Measurements from ENCODE around the gene KCTD20. TPM values are rescaled to one million over a fixed set of nuclear protein-coding genes. Genes with fewer than 3 reads are reported as not detected.

Gene KCTD20
- total RNA-seq, 1 experiment from 2014 or later: 41.6 TPM

DNA sequence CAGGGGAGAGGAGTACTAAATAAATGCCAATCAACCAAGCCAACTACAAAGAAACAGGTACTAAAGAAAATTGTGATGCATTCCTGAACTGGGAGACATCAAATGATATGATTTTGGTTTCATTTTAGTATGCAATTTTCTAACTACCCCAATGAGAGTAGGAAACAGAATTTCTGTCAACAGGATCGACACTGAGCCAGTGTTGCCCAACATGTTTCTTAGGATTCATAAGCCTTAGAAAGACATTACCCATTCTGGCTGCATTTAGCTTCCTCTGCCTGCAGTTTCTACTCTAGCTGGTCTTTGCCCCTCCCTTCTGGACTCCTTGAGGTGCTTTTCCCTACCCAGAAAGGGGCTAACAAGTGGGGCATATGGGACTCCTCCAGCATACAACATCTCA, 49.8 kb downstream of the KCTD20 start:
- no peak overlapping the region for H3K27ac ChIP-seq (ENCODE audit: low read length)
- in situ Hi-C loops (cut with HindIII; ENCODE audit: low pct_unique_long_range_greater_than_20kb, low sequenced_read_pairs): no loop called here
- no peak overlapping the region for H3K4me3 ChIP-seq (ENCODE audit: low read depth in 2 of 2, low read length in 2 of 2)
- H3K27me3 ChIP-seq (ENCODE audit: control insufficient read depth, insufficient read depth, low read length): no peaks in the 10 kb centered on the region
- intact Hi-C loops (cut with micrococcal nuclease; ENCODE audit: unreplicated experiment): no loop called here
- ChIA-PET POLR2A (no interaction called here), CTCF (no interaction called here)
- no peak for DNase-seq (ENCODE audit: low read depth, low spot score)
- H3K4me1 ChIP-seq (ENCODE audit: control insufficient read depth, insufficient read depth, low read length): no peaks in the 10 kb centered on the region
- H3K9me3 ChIP-seq (ENCODE audit: control insufficient read depth, insufficient read depth, low read depth, low read length): no peaks in the 10 kb centered on the region
- TF ChIP-seq TCF7L2 (IDR thresholded peaks at IDR 0.05; ENCODE audit: low read depth, low read length) (no peak), SIN3A (IDR thresholded peaks at IDR 0.05; ENCODE audit: borderline replicate concordance, insufficient read depth, low read depth, low read length) (no peak)
- TF ChIP-seq, protein P1, sequence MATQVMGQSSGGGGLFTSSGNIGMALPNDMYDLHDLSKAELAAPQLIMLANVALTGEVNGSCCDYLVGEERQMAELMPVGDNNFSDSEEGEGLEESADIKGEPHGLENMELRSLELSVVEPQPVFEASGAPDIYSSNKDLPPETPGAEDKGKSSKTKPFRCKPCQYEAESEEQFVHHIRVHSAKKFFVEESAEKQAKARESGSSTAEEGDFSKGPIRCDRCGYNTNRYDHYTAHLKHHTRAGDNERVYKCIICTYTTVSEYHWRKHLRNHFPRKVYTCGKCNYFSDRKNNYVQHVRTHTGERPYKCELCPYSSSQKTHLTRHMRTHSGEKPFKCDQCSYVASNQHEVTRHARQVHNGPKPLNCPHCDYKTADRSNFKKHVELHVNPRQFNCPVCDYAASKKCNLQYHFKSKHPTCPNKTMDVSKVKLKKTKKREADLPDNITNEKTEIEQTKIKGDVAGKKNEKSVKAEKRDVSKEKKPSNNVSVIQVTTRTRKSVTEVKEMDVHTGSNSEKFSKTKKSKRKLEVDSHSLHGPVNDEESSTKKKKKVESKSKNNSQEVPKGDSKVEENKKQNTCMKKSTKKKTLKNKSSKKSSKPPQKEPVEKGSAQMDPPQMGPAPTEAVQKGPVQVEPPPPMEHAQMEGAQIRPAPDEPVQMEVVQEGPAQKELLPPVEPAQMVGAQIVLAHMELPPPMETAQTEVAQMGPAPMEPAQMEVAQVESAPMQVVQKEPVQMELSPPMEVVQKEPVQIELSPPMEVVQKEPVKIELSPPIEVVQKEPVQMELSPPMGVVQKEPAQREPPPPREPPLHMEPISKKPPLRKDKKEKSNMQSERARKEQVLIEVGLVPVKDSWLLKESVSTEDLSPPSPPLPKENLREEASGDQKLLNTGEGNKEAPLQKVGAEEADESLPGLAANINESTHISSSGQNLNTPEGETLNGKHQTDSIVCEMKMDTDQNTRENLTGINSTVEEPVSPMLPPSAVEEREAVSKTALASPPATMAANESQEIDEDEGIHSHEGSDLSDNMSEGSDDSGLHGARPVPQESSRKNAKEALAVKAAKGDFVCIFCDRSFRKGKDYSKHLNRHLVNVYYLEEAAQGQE (IDR thresholded peaks at IDR 0.05; ENCODE audit: insufficient read depth in 1 of 2, low read depth in 2 of 2, low read length in 1 of 2): no peak
- no peak; the same call in 1 of the 2 replicates for ATAC-seq
- no peaks in the 10 kb centered on the region; the same call in 1 of the 2 replicates for H3K36me3 ChIP-seq (ENCODE audit: control insufficient read depth, insufficient read depth, low read length)
- no TSS peak for BruUV-seq (replicated peaks)

DNA sequence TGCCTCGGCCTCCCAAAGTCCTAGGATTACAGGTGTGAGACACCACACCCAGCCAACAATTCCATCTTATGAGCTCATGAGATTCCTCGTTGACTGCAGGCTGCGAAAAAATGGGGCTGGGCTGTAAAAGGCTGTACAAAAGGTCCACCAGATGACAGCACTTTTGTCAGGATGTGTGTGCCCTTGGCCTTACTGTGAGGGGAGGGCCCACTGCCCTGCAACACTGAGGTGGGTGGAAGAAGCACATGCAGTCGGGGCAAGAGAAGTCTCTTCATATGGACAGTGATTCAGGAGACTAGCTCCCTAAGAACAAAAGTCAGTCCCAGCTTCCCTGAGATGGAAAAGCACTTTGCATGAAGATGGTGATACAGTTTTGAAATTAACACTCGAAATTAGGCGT, 50.5 kb downstream of the KCTD20 start:
- DNase-seq (ENCODE audit: low read depth, low spot score) (no peak), ATAC-seq (no peak)
- Histone ChIP-seq H3K27ac (ENCODE audit: low read length) (no peak overlapping the region), H3K27me3 (ENCODE audit: control insufficient read depth, insufficient read depth, low read length) (no peaks in the 10 kb centered on the region), H3K4me3 (ENCODE audit: low read depth in 2 of 2, low read length in 2 of 2) (no peak overlapping the region), H3K9me3 (ENCODE audit: control insufficient read depth, insufficient read depth, low read depth, low read length) (no peaks in the 10 kb centered on the region), H3K36me3 (ENCODE audit: control insufficient read depth, insufficient read depth, low read length) (no peaks in the 10 kb centered on the region; the same call in 1 of the 2 replicates), H3K4me1 (ENCODE audit: control insufficient read depth, insufficient read depth, low read length) (no peaks in the 10 kb centered on the region)
- ChIA-PET POLR2A (no interaction called here), CTCF (no interaction called here)
- intact Hi-C loops (cut with micrococcal nuclease; ENCODE audit: unreplicated experiment) (no loop called here), in situ Hi-C loops (cut with HindIII; ENCODE audit: low pct_unique_long_range_greater_than_20kb, low sequenced_read_pairs) (no loop called here)
- TF ChIP-seq, protein P2, sequence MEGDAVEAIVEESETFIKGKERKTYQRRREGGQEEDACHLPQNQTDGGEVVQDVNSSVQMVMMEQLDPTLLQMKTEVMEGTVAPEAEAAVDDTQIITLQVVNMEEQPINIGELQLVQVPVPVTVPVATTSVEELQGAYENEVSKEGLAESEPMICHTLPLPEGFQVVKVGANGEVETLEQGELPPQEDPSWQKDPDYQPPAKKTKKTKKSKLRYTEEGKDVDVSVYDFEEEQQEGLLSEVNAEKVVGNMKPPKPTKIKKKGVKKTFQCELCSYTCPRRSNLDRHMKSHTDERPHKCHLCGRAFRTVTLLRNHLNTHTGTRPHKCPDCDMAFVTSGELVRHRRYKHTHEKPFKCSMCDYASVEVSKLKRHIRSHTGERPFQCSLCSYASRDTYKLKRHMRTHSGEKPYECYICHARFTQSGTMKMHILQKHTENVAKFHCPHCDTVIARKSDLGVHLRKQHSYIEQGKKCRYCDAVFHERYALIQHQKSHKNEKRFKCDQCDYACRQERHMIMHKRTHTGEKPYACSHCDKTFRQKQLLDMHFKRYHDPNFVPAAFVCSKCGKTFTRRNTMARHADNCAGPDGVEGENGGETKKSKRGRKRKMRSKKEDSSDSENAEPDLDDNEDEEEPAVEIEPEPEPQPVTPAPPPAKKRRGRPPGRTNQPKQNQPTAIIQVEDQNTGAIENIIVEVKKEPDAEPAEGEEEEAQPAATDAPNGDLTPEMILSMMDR (IDR thresholded peaks at IDR 0.05): no peak
- TF ChIP-seq POLR2AphosphoS5 (IDR thresholded peaks at IDR 0.05; ENCODE audit: low read depth, low read length): no peak
- TF ChIP-seq SIN3A (IDR thresholded peaks at IDR 0.05; ENCODE audit: borderline replicate concordance, insufficient read depth, low read depth, low read length): no peak
- no peak for TF ChIP-seq TCF7L2 (IDR thresholded peaks at IDR 0.05; ENCODE audit: low read depth, low read length)
- TF ChIP-seq, protein P1 (IDR thresholded peaks at IDR 0.05; ENCODE audit: insufficient read depth in 1 of 2, low read depth in 2 of 2, low read length in 1 of 2): no peak
- no TSS peak for BruUV-seq (replicated peaks)

Measured in Panc1 (cell line).